Measurements from ENCODE around the gene ZNF710. TPM values are rescaled to one million over a fixed set of nuclear protein-coding genes. Genes with fewer than 3 reads are reported as not detected.

The ZNF710 gene
- polyA plus RNA-seq, 1 donor, result 18.1 TPM

Other genes starting within 250 kb of the ZNF710 start
- gene MESP2, start 225.0 kb upstream of the ZNF710 start, polyA plus RNA-seq (ENCODE audit: insufficient read length), result 0.45 TPM
- gene ANPEP, start 186.5 kb upstream of the ZNF710 start, polyA plus RNA-seq (ENCODE audit: insufficient read length), result 135 TPM
- gene AP3S2, start 107.3 kb upstream of the ZNF710 start, polyA plus RNA-seq (ENCODE audit: insufficient read length), result 49.1 TPM
- 33.1 TPM for gene ARPIN, start 88.4 kb upstream of the ZNF710 start, polyA plus RNA-seq (ENCODE audit: insufficient read length)
- 185 TPM for gene IDH2, start 101.1 kb downstream of the ZNF710 start, polyA plus RNA-seq (ENCODE audit: insufficient read length)
- gene SEMA4B, start 200.0 kb downstream of the ZNF710 start, polyA plus RNA-seq (ENCODE audit: insufficient read length), result 43.0 TPM
- gene CIB1, start 232.6 kb downstream of the ZNF710 start, polyA plus RNA-seq (ENCODE audit: insufficient read length), result 49.4 TPM
- 5.8 TPM for gene GDPGP1, start 232.9 kb downstream of the ZNF710 start, polyA plus RNA-seq (ENCODE audit: insufficient read length)
- gene TTLL13, start 248.2 kb downstream of the ZNF710 start, polyA plus RNA-seq (ENCODE audit: insufficient read length), result 0.45 TPM